Stimulated activated CD8-positive, alpha-beta memory T cell treated with anti-CD3 and anti-CD28 coated beads, Interleukin-12 subunit alpha, Interleukin-12 subunit beta, amount 100 ng/mL, for 1 hour (primary cell): ENCODE measurements around the gene DCANP1.
A peak's percentile ranks its signal among the peaks of the same experiment; 100 is the strongest.

Experiments used
- DNase-seq: peaks from one replicate; pipeline ENCODE4 v3.0.0-alpha.2; 2020; ENCODE audit warnings: low read depth

The DCANP1 gene

DNA sequence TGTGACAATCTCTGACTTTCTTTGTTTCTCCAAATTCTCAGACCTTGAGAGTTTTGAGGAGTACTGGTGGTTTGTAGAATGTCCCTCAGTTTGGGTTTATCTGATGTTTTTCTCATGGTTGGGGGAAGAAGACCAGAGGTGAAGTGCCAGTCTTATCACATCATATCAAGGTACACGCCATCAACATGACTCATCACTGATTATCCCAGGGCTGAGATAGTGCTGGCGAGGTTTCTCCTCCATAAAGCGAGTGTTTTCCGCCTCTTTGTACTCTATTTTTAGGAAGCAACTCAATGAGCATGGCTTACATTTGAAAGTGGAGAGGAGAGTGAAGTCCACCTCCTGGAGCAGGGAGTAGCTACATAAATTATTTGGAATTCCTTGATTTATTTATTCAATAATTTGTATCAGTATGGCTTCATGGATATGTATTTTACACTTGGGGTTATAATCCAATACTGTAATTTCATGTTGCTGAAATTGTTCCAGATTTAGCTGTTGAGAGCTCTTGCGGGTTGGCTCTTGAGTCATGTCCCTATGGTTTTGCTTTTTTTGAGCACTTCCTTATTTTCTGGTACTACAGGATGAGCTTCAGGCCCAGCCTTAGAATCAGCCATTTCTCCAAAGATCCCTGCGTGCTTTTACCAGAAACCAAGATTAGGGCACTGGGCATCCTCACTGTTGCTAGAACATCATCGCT, 23.9 kb downstream of the DCANP1 start:
- DNase-seq = no peak

DNA sequence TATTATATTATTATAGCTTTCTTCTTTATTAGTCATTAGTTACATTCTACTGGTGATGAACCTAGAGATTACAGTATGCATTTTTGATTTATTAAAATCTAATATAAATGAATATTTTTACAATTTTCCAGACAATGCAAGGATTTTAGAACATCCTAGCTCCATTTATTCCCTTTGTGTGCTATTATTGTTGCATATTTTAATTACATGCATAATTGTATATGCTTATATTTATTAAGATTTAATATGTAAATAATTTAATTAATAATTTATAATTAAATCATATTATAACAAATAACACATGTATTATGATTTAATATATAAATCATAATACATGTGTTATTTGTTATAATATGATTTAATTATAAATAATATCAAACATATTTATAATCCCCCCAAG, 24.7 kb downstream of the DCANP1 start:
- no peak for DNase-seq

DNA sequence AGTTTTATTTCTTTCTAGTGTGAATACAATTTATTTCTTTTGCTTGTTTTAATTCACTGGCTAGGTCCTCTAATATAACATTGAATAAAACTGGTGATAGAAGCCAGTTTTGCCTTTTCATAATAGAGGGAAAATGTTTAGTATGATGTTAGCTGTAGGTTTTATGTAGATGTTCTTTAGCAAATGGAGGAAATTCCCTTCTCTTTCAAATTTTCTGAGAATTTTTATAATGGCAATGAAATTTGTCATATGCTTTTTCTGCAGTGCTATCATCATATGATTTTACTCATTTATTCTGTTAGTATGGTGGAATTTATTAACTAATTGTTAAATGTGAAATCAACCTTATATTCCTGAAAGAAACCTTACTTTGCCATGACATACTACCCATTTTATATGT, 30.1 kb downstream of the DCANP1 start:
- no peak for DNase-seq

DNA sequence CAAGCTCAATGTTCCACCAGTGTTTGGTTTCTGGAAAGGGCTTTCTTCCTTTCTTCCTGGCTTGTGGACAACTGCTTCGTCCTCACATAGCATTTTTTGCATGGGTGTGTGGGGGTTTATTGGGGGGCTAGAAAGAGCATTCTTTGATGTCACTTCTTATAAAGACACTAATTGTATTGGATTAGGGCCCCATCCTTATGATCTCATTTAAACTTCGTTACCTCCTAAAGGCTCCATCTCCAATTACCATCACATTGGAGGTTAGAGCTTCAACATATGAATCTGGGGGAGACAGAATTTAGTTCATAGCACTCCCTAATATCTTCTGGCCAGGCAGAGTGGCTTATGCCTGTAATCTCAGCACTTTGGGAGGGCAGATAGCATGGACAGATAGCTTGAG, 42.1 kb downstream of the DCANP1 start:
- DNase-seq = no peak

DNA sequence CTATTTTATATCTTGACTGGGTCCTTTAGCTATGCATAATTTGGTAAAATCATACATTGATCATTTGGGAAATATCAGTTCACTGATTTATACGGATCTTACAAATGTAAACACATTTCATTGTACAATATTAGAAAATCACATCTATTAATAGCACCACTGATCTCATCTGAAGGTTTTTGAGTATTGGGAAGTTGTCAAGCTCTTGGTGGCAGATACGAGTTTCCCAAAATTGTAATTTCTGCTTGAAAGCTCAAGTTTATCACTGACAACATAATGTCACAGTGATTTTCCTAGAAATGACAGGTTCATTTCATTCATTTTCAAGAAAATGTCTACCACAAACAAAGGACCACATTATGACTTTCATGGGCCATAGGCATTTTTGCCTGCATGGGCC, 45.1 kb downstream of the DCANP1 start:
- DNase-seq = no peak

DNA sequence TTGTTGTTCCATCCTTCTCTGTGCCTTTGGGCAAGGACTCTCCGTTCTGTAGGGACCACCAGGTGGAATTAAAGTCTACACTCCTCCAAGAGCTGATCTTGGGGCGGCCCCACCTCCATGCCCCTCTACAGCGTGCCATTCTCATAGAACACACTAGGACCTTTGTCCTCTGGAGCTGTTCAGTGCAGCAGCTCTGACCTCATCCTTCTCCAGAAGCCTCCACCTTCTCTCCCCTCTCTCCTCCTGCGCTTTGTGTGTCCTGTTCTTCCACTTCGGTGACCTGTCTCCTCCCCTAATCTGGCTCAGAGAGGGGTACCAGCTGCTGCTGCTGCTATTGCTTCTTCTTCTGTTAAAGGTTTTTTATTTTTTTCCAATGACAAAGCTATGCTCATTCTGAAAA, 46.3 kb downstream of the DCANP1 start:
- DNase-seq = no peak

DNA sequence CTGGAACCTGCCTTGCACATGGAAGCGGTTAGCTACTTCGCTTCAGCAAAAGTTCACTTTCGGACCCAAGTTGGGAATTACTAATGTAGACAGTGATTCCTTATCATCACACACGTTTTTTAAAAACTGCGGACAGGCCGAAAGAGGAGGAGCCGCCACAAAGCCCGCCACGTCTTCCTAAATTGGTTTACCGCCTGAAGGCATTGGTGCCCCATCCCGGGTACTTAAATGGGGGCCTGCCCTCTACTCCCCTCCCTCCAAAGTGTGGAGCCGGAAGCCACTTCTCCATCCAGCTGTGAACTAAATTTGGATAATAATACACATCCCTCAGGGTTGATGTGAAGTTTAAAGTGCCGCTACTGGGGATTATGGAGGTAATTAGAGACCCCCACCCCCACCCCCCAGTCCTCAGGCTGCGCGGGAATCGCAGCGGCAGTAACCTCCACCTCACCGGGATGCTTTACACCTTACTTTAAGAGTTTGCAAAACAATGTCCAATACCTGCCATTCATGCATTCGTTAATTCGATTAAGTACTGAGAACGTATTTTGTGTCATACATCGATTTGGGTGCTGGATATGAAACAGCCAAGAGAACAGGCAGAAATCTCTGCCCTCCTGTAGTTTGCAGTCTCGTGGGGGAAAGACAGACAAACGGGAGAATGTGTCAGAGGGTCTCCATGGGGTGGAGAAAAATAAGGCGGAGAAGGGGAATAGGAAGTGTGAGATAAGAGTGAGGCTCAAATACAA, 47.2 kb downstream of the DCANP1 start:
- DNase-seq = no peak

DNA sequence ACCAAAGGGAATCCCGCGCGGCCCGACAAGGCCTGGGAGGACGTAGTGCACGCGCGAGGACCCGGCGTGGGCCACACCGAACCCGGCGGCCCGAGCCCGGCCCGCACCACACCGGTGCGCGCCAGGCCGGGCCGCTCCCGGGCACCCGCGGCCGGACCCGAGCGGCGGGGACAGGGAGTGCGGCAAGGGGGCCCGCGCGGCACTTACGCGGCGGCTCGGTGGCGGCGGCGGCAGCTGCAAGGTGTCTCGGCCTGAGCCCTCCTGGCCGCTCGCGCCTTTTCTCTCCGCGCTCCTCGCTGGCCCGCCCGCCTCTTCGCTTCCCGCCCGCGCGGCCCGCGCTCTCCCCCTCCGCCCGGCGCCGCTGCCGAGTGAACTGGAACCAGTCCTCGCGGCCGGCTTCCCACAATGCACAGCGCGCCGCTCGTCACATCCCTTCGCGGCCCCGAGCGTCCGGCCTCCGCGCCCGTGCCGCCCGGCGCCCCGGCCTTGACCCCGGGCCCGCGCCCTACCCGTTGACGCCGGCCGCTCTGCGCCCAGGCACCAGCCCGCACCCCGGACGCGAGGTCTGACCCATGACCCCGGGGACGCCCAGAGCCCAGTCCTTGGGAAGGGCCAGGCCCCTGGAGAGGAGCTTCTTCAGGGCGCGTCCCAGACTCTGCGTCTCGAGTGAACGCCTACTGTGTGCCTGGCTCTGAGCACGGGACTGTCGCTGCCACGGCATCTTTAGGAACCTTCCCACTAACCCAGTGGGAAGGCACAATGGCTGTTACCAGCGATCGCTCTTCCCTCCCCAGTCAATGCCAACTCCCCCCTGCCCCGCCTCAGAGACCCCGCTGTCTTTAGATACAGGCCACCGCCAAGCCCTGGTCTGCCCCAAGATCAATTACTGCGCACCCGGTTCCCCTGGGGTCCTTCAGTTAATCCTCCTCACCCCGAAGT, 48.0 kb downstream of the DCANP1 start, which contains the start of gene MACROH2A1:
Gene MACROH2A1, minus strand, starts transcription at position 377 of the 939 bp plus-strand sequence. CDS start 10,138 bp downstream, outside the sequence.
- peak; percentile 62 for DNase-seq

DNA sequence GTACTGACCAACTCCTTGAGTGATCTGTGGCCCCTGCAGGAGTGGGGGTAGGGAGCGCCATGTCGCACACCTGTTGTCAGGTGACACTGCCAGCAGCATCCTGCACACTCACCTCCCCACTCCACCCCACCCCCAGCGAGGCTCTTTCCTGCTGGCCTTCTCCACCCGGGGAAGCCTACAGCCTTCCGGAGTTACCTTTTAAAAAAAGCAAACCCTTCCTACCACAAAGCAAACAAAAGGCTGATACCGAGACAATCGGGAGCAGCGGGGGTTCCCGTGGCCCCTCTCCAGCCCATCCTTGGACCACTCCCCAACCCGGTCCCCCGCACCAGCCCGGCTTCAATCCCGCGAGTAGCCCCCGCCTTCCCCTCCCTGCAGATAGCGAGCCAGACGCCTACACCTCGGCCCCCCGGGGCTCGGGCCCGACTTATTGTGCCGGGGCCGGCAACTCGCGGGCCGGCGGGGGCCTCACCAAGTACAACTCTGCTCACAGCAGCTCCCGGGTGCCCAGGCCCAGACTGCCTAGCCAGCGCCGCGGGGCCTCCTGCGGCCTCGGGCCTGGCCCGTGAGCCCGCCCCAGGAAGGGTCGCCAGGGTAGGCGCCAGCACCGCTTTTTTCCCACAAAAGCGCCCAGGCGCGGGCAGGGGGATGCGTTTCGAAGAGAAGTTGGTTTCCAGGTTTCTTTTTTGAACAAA, 48.8 kb downstream of the DCANP1 start:
- no peak for DNase-seq

DNA sequence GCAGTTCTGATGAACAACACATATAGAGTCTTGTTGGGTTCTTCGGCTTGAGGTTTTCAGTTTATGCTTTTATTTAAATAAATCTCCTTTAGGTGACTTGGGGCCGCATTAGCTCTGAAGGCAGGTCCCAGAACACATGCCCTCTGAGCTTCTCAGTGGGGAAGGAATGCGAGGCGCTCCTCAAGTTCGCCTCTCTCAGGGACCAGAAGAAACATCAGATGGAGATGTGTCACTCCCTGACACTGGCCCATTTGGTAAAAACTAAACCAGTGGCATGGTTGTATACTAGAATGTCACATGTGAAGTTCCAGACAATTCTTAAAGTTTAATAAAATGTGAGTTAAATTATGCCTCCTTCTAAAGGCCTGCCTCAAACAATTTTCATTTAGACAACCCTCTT, 50.1 kb downstream of the DCANP1 start:
- no peak for DNase-seq

DNA sequence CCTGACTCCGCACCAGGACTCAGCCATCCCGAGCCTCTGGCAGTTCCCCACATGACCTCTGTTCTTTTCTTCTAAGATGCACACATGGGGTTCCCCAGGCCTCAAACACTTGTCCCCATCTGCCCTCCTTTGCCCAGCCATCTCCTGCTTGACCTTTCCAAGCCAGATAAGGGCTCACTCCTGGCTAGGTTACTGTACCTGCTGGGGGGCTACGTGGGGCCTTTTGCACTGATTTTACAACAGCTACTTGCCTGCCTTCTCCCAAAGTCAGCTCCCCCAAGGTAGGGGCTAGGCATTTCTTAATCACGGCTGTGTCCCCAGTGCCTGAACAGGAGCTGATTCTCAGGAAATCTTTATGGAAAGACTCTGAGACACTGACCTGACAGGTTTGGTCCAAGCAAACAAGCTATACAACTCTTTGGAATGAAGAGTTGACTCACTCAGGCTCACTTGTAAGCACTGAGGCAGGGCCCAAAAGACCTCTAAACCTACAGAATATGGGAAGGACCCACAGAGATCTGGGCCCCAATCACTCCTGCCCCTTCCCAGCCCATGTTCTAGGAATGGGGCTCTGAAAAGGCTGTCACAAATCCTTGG, 50.6 kb downstream of the DCANP1 start:
- no peak for DNase-seq

DNA sequence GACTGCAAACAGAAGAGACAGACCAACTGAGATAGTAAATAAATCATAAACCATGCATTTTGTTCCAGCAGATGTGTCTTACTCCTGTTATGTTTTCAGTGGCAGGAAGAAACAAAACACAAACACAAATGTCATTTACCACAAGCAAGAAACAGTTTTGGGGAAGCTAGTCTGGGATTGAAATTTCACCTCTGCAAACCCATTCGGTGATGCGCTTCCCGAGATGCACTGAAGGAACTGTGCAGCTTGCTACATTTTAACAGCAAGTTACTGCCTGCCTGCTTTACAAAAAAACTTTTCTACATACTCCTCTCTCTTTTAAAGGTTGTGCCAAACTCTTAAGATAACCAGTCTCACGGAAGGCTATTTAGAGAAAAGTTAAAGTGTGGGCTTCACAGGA, 51.3 kb downstream of the DCANP1 start:
- DNase-seq = no peak

DNA sequence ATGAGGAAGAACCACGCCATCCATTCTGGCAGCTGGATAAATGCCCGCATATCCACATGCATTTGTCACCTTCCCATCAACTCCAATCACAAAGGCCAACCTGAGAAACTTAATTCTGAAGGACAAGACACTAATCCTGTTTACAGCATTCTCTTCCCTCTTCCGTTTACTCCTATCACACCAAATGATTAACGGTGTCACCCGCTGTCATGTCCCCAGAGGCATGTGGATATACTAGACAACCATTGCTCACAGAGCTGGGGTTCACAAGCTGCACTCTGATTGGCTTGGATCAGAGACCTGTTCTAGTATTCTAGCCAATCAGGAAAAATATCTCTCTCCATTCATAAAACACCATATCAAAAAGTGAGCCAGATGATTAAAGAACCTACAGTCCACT, 51.7 kb downstream of the DCANP1 start:
- no peak for DNase-seq
